ENCODE results near the gene RNGTT.
"Not testable (repeated sequence)": the region's sequence is repeated elsewhere in the genome, so short reads cannot be mapped to it uniquely, and the experiment has no call there.

The RNGTT gene

DNA sequence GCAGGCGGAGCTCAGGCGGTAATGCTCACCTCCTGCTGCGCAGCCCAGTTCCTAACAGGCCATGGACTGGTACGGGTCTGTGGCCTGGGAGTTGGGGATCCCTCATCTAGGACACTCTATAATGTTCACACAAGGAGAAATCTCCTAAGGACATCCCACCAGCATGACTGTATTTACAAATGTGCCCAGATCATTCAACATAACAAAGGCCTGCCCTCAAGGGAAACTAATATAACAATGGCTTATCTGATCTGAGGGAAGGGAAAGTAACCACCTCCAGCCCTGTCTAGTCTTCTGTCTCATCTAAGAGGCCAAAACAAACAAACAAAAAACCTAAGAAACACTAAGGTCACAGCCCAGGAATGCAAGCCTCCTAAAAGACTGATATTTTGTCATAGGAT, 232.8 kb downstream of the RNGTT start:
- TF ChIP-seq ZFX (IDR thresholded peaks at IDR 0.05) = no peak
- H3K27ac ChIP-seq = no peak overlapping the region

GRCh38 chr6:88728756-88729155, 234.7 kb downstream of the RNGTT start:
- TF ChIP-seq, protein P1, sequence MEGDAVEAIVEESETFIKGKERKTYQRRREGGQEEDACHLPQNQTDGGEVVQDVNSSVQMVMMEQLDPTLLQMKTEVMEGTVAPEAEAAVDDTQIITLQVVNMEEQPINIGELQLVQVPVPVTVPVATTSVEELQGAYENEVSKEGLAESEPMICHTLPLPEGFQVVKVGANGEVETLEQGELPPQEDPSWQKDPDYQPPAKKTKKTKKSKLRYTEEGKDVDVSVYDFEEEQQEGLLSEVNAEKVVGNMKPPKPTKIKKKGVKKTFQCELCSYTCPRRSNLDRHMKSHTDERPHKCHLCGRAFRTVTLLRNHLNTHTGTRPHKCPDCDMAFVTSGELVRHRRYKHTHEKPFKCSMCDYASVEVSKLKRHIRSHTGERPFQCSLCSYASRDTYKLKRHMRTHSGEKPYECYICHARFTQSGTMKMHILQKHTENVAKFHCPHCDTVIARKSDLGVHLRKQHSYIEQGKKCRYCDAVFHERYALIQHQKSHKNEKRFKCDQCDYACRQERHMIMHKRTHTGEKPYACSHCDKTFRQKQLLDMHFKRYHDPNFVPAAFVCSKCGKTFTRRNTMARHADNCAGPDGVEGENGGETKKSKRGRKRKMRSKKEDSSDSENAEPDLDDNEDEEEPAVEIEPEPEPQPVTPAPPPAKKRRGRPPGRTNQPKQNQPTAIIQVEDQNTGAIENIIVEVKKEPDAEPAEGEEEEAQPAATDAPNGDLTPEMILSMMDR (conservative IDR thresholded peaks at IDR 0.05) = no peak
- no peak for TF ChIP-seq ZFX (IDR thresholded peaks at IDR 0.05)
- H3K27ac ChIP-seq = no peak overlapping the region

DNA sequence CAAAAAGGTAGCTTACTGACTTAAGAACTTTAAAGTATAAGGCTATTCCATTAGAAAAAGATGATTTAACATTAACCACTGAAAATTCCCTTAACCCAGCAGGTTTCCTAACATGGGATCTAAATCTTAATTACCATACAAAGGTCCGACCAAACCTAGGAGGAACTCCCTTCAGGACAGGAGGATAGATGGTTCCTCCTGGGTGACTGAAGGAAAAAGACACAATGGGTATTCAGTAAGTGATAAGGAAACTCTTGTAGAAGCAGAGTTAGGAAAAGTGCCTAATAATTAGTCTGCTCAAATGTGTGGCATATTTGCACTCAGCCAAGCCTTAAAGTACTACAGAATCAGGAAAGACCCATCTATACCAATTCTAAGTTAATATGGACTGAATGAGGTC, 237.0 kb downstream of the RNGTT start:
- not testable (repeated sequence) for H3K27ac ChIP-seq

DNA sequence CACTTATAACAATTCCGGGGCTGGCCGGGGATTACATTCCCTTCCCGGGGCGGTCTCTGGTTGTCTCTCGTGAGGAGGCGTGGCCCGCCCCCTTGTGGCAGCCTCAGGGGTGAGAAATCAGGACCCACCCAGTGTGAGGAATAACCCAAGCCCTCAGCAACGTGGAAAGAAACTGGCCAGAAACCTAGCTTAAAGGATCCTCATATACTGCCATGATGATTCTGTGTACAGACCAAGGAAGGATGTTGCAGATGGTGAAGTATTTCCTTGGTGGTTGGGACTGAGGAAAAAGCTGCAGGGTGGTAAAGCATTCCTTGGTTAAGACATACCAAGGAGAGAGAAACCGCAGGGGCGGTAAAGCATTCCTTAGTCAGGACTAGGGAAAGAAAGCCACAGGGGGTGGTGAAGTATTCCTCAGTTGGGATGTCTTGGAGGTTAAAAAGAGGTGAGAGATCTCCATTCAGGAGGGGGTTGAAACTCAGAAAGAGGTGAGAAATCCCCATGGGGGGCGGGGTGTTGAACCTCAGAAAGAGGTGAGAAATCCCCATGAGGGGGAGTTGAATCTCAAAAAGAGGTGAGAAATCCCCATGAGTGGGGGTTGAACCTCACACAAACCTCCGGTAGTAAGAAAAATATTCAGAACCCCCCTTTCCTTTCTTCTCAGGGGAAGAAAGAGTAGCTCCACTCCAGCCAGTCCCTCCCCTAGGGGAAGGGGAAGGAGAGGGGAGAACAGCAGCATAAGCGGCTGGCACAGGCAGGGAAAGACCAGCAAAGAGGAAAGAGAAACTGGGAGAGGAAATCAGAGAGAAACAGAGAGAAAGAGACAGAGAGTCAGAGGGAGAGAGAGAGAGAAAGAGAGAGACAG, 238.1 kb downstream of the RNGTT start:
- no peak overlapping the region for H3K27ac ChIP-seq
- TF ChIP-seq, protein P1 (conservative IDR thresholded peaks at IDR 0.05) = 0 out of 2 replicates have a peak, but pooled peaks have one; percentile 8
- no peak for TF ChIP-seq ZFX (IDR thresholded peaks at IDR 0.05)

- H3K27ac ChIP-seq = no peak overlapping the region
- TF ChIP-seq, protein P1 (conservative IDR thresholded peaks at IDR 0.05) = no peak
- no peak for TF ChIP-seq ZFX (IDR thresholded peaks at IDR 0.05)
These were observed 240.7 kb downstream of the RNGTT start for GRCh38 chr6:88722686-88723085.

DNA sequence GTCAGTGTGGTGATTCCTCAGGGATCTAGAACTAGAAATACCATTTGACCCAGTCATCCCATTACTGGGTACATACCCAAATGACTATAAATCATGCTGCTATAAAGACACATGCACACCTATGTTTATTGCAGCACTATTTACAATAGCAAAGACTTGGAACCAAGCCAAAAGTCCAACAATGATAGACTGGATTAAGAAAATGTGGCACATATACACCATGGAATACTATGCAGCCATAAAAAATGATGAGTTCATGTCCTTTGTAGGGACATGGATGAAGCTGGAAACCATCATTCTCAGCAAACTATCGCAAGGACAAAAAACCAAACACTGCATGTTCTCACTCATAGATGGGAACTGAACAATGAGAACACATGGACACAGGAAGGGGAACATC, 247.0 kb downstream of the RNGTT start:
- H3K27ac ChIP-seq = not testable (repeated sequence)

DNA sequence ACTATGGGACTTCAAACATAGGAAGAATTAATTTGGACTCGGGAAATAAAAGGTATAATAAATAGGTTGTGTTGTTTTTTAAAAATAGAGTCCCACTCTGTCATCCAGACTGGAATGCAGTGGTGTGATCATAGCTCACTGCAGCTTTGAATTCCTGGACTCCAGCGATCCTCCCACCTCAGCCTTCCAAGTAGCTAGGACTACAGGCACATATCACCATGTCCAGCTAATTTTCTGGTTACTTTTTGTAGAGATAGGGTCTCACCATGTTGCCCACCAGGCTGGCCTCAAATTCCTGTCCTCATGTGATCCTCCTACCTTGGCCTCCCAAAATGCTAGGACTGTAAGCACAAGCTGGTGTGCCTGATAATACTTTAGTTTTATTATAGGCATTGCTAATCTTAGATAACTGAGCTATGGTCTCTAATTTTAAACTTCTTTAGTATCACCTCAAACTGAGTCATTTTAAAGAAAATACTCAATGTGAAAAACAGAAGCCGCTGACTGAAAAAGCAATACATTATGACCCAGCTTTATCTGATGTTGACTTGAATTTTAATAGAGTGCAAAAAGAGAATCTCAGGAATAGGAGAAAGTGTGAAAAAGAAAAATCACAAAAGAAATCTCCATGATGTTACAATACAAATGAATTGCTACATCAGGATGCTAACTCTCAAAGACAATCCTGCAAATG, 251.0 kb downstream of the RNGTT start:
- TF ChIP-seq, protein P1 (conservative IDR thresholded peaks at IDR 0.05) = no peak
- TF ChIP-seq ZFX (IDR thresholded peaks at IDR 0.05) = no peak

DNA sequence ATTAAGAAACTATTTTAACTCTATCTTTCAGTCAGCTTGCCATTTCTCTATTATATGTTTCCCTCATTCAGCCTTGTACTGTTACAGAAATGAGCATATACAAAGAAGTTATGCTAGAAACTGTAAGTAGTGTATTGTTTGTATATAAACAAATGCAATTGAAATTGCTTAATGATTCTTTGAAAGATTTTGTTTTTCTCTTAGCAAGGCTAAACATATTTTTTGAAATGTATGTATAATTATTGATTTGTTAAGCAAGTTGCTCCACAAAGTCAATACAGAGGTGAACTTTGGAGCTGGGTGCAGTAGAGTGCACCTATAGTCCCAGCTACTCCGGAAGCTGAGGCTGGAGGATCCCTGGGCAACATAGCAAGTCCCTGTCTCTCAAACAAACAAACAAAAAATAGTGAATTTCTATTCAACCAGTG, 253.6 kb downstream of the RNGTT start:
- TF ChIP-seq ZFX (IDR thresholded peaks at IDR 0.05) = no peak
- TF ChIP-seq, protein P1 (conservative IDR thresholded peaks at IDR 0.05) = no peak

More for the DNA sequence above, 251.0 kb downstream of the RNGTT start:
- no peak overlapping the region for H3K27ac ChIP-seq

More for the DNA sequence above, 253.6 kb downstream of the RNGTT start:
- no peak overlapping the region for H3K27ac ChIP-seq

All from C4-2B (cell line).